Activated naive CD8-positive, alpha-beta T cell treated with anti-CD3 and anti-CD28 coated beads, Interleukin-2, amount 10 ng/mL, durations not matched to agents 7 days and 5 days (primary cell): Measurements from ENCODE around the gene PFDN2. TPM values are rescaled to one million over a fixed set of nuclear protein-coding genes. Genes with fewer than 3 reads are reported as not detected.

Experiments used
- ATAC-seq: fragments of 150-1000 bp; cut with Tn5 transposase; one replicate; pipeline ENCODE4 v1.10.0; 2021; ENCODE audit warnings: low read depth, moderate library complexity
- POLR2A ChIA-PET: fragments of 350-600 bp; sonication (Branson Sonifier 250); formaldehyde crosslinking; loops from one replicate; lab custom pipeline; 2021; ENCODE audit warnings: antibody characterized with exemption; lab: Charles Lee
- DNase-seq: peaks from one replicate; pipeline ENCODE4 v3.0.0; 2021
- H3K27ac Mint-ChIP-seq: one replicate; pipeline ENCODE4 v1.8.0; 2022; ENCODE audit warnings: mild to moderate bottlenecking, mixed read lengths
- H3K27me3 Mint-ChIP-seq: one replicate; pipeline ENCODE4 v1.8.0; 2022; ENCODE audit warnings: mild to moderate bottlenecking, moderate library complexity, mixed read lengths
- H3K36me3 Mint-ChIP-seq: one replicate; pipeline ENCODE4 v1.8.0; 2021; ENCODE audit warnings: mild to moderate bottlenecking, mixed read lengths
- H3K4me1 Mint-ChIP-seq: one replicate; pipeline ENCODE4 v1.8.0; 2021; ENCODE audit warnings: mixed read lengths
- H3K4me3 Mint-ChIP-seq: one replicate; pipeline ENCODE4 v1.8.0; 2022; ENCODE audit warnings: mild to moderate bottlenecking, moderate library complexity, mixed read lengths
- H3K9me3 Mint-ChIP-seq: one replicate; pipeline ENCODE4 v1.8.0; 2021; ENCODE audit warnings: mixed read lengths
- total RNA-seq, 2 experiments: library from RNA; stranded (reverse); gene quantifications; one replicate each; pipeline ENCODE4 v1.2.3, GENCODE V29; 2021

The PFDN2 gene
- total RNA-seq, 2 experiments from 2014 or later, result 54.1 to 62.3 TPM

DNA sequence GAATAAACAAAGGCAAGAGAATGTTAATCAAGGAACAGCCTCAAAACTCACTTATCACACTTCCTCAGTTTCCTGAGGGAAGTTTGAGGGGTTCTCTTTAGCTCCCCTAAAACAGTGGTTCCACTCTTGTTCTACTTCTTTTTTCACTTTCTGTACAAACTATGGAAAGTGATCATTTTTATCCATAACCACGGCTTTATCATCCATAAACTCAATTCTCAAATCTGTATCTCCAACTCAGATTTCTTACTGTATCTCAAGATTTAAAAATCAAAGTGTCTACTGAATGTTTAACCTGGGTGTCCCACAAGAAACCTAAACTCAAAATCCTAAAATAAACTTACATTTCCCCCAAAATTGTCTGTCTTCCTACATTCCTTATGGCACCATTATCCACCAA lies 3.9 kb downstream of the PFDN2 start:
- H3K4me1 Mint-ChIP-seq, result peaks cover 39% of the 10 kb centered on the region
- no peaks in the 10 kb centered on the region for H3K27me3 Mint-ChIP-seq
- POLR2A ChIA-PET, result no interaction called here
- H3K4me3 Mint-ChIP-seq, result no peak overlapping the region
- peaks cover 17% of the 10 kb centered on the region for H3K36me3 Mint-ChIP-seq
- DNase-seq (no peak), ATAC-seq (no peak)
- peak overlapping the region; percentile 33 for H3K27ac Mint-ChIP-seq
- H3K9me3 Mint-ChIP-seq, result no peaks in the 10 kb centered on the region

DNA sequence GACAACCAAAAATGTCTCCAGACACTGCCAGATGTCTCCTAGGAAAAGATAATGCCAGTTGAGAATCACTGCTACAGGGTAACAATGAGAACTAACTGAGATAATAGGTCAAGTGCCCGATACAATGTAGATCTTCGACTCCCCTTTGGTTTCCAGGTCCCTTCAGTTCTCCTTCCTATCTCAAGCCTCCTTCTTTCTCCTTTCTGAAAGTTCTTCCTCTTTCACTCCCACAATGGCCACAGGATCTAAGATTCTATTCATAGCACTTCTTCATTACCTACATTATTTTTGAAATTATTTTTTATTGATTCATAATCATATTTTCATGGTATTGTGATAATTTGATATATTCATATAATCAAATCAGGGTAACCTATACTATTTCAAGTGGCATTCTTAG lies 6.3 kb downstream of the PFDN2 start:
- Mint-ChIP-seq H3K27ac (no peak overlapping the region), H3K36me3 (peaks cover 21% of the 10 kb centered on the region), H3K27me3 (no peaks in the 10 kb centered on the region), H3K4me3 (no peak overlapping the region), H3K9me3 (no peaks in the 10 kb centered on the region), H3K4me1 (peaks cover 34% of the 10 kb centered on the region)
- DNase-seq, result no peak
- POLR2A ChIA-PET, result no interaction called here
- no peak for ATAC-seq

DNA sequence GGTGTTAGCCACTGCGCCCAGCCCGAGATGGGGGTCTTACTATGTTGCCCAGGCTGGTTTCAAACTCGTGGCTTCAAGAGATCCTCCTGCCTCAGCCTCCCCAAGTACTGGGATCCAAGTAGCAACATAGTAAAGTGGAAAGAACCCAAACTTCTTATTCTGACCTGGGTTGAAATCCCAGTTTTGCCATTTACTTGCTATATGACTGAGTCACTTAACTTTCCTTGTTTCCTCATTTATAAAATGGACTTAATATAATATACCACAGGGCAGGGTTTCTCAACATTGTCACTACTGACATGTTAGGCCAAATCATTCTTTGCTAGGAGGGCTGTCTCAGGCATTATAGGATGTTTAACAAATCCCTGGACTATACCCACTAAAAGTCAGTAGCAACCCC lies 6.7 kb downstream of the PFDN2 start:
- peaks cover 21% of the 10 kb centered on the region for H3K36me3 Mint-ChIP-seq
- POLR2A ChIA-PET, result no interaction called here
- no peaks in the 10 kb centered on the region for H3K9me3 Mint-ChIP-seq
- ATAC-seq (no peak), DNase-seq (no peak)
- no peak overlapping the region for H3K4me3 Mint-ChIP-seq
- H3K27ac Mint-ChIP-seq, result no peak overlapping the region
- no peaks in the 10 kb centered on the region for H3K27me3 Mint-ChIP-seq
- H3K4me1 Mint-ChIP-seq, result peaks cover 31% of the 10 kb centered on the region

DNA sequence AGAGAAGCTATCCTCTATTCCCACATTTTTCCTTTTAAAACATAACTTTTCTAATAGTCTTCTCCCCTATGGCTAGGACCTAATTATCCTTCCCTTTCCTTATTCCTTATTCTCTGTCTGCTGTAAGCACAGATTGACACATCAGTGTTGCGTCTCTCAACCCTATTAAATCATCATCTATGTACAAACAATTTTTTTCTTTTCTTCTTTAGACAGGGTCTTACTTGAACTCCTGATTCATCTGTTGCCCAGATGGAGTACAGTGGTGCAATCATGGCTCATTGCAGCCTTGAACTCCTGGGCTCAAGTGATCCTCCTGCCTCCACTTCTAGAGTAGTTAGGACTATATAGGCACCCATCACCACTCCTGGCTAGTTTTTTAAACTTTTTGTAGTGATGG lies 11.4 kb downstream of the PFDN2 start:
- H3K9me3 Mint-ChIP-seq, result no peaks in the 10 kb centered on the region
- H3K36me3 Mint-ChIP-seq, result peaks cover 22% of the 10 kb centered on the region
- no peak for ATAC-seq
- POLR2A ChIA-PET, result interaction anchor here (0.6 to 2.6 kb wide), 2 partner anchors 11 to 95 kb away, joined by 5 to 11 read pairs; partner anchors contain the start of genes NIT1 and PFDN2
- peaks cover 7% of the 10 kb centered on the region for H3K4me1 Mint-ChIP-seq
- no peak overlapping the region for H3K27ac Mint-ChIP-seq
- no peak for DNase-seq
- no peaks in the 10 kb centered on the region for H3K27me3 Mint-ChIP-seq
- H3K4me3 Mint-ChIP-seq, result no peak overlapping the region

DNA sequence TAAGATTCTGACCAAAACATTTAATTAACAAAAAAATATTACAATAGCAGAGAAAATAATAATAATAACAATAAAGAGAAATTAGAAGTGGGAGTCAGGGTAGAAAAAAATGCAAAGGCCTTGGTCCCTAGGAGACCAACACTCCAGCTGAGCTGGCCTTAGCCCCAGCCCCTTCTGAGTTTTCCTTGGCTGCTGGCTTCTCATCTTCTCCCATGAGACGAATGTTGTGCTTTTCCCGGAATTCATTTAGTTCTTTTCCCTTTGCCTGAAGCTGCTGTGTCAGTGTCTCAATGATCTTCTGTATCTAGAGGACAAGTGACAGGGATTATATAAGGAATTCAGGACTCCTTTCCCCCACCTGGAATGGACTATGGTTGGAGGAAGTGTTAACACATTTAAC lies 17.3 kb downstream of the PFDN2 start:
- POLR2A ChIA-PET, result interaction anchor here (0.6 to 7.0 kb wide), 3 partner anchors 17 to 61 kb away, joined by 3 to 118 read pairs (median 9); partner anchors contain the start of genes ARHGAP30, NIT1 and PFDN2
- Mint-ChIP-seq H3K9me3 (no peaks in the 10 kb centered on the region), H3K27me3 (no peaks in the 10 kb centered on the region), H3K4me3 (no peak overlapping the region), H3K27ac (no peak overlapping the region), H3K4me1 (peaks cover 19% of the 10 kb centered on the region), H3K36me3 (peaks cover 5% of the 10 kb centered on the region)
- DNase-seq (no peak), ATAC-seq (no peak)

DNA sequence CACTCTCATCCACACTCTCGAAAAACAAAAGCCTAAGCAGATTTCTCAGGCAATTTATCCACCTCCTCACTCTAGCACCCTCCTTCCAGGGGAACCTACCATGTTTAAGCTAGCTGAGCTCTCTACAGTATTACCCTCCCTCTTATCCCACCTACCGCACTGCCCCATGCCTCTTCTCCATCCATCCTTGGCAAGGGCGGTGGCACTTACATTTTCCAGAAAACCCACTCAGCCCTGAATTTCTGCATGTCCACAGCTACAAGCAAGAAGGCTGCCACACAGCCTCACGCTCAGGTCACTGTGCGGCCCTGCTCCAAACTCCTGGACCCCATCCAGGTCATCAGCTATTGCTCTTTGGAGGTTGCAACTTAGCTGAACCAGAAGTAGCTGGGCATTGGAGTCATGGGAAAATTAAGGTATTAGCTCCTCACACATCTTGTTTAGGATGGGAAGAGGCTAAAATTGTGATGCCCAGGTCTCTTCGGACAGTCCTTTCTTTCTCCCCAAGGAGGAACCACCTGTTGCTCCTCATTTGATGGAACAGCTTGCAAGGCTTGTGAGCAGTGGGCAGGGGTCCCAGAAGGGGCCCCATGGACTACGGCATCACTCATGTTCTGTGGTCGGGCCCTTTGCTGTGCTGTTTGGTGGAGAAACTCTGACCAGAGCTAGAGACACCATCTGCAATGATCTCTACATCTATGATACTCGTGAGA lies 18.6 kb downstream of the PFDN2 start:
- peak; percentile 17 for DNase-seq
- ATAC-seq, result no peak
- H3K27me3 Mint-ChIP-seq, result no peaks in the 10 kb centered on the region
- peak overlapping the region; percentile 70 for H3K27ac Mint-ChIP-seq
- peak overlapping the region; percentile 77 for H3K4me3 Mint-ChIP-seq
- POLR2A ChIA-PET, result interaction anchor here (1.4 to 7.0 kb wide), 7 partner anchors 18 to 102 kb away, joined by 3 to 118 read pairs (median 8); partner anchors contain the start of genes ARHGAP30, DEDD, NIT1 and PFDN2
- no peaks in the 10 kb centered on the region for H3K9me3 Mint-ChIP-seq
- H3K4me1 Mint-ChIP-seq, result peaks cover 20% of the 10 kb centered on the region
- H3K36me3 Mint-ChIP-seq, result peaks cover 3% of the 10 kb centered on the region

DNA sequence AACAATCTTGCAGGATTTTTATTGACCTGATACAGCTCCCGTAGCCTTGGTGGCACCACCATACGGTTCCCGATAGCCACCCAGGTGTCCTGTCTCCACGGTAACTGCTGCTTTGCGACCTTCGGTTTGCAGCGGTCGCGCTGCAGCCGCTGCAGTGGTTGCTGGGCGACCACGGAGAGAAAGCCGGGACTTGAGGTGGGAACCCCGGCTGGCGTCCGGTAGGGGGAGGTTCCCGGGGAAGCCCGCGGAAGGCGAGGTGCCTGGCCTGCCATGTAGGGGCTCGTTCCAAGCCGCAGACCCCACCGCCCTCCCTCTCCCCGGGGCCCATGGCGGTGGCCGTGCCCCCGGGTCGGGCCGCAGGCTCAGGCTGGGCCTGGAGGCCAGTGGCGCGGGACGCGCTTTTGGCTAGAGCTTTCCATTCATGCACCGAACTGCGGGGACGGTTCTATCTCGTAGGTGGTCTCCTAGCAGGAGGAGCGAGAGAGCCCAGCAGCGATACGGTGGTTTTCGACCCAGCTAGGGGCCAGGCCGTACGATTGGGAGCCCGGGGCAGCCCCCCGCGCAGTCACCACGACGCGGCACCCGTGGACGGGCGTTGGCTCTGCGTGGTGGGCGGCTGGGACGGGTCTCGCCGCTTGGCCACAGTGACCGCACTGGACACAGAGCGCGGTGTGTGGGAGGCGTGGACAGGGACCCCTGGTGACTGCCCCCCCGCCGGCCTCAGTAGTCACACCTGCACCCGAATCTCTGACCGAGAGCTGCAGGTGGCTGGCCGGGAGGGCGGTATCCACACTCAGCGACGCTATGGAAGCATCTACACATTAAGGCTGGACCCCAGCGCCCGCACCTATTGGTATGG lies 19.4 kb downstream of the PFDN2 start, which contains the start of gene KLHDC9:
Gene KLHDC9, plus strand, starts transcription at position 152 of the 859 bp plus-strand sequence. Its CDS starts 175 bp downstream, at position 327.
- H3K36me3 Mint-ChIP-seq, result peaks cover 1% of the 10 kb centered on the region
- DNase-seq, result peak; percentile 82
- POLR2A ChIA-PET, result interaction anchor here (0.6 to 7.0 kb wide), 17 partner anchors 19 to 350 kb away, joined by 3 to 118 read pairs (median 5); partner anchors contain the start of genes ARHGAP30, DEDD, F11R and NIT1
- H3K4me3 Mint-ChIP-seq, result peak within 1 kb of the TSS; percentile 94
- peak within 1 kb of the TSS; percentile 90 for H3K27ac Mint-ChIP-seq
- peaks cover 21% of the 10 kb centered on the region for H3K4me1 Mint-ChIP-seq
- no peaks in the 10 kb centered on the region for H3K9me3 Mint-ChIP-seq
- no peaks in the 10 kb centered on the region for H3K27me3 Mint-ChIP-seq
- peak; percentile 84 for ATAC-seq

DNA sequence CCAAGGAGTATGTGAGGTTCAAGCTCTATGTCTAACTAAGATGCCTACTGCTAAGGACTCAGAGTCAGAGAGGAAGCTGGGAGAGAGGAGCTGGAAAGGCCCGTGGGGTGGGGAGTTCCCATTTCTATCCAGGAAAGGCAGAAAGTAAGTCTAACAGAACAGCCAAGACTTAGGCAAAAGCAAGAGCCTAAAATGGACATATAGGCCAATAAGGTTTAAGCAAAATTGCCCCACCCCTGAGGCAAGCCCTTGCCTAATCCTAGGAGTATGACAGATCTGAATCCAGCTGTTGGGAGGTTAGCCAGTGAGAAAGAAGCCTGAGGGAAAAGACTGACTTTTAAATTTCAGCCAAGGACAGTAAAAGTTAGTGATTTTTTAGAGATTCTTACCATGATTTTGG lies 21.3 kb downstream of the PFDN2 start:
- Mint-ChIP-seq H3K27ac (no peak overlapping the region), H3K4me1 (peaks cover 36% of the 10 kb centered on the region), H3K27me3 (no peaks in the 10 kb centered on the region), H3K9me3 (no peaks in the 10 kb centered on the region), H3K4me3 (no peak overlapping the region), H3K36me3 (no peaks in the 10 kb centered on the region)
- DNase-seq (peak; percentile 14), ATAC-seq (no peak)
- POLR2A ChIA-PET, result interaction anchor here (1.0 to 7.0 kb wide), 6 partner anchors 28 to 99 kb away, joined by 3 to 118 read pairs (median 6); partner anchors contain the start of genes ARHGAP30, F11R and USF1

DNA sequence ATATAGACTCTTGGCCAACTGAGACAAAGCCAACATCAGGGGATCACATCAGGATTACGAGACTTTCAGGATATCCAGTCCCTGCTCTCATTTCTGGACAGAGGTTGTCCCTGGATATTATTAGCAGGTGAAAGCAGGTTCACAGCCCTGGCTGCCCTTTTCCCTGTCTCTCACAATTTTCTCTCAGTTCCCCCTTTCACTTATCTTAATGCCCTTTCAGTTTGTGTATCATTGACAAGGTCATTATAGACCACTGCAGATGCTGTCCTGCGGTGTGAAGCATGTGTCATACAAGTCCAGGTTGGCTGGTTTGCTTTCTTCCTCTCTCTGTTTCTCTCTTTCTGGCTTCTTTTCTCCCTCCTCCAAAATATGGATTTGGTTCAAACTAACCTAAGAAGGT lies 21.8 kb downstream of the PFDN2 start:
- Mint-ChIP-seq H3K4me1 (peaks cover 37% of the 10 kb centered on the region), H3K27me3 (no peaks in the 10 kb centered on the region), H3K27ac (no peak overlapping the region), H3K9me3 (no peaks in the 10 kb centered on the region), H3K36me3 (no peaks in the 10 kb centered on the region), H3K4me3 (no peak overlapping the region)
- DNase-seq (peak; percentile 3), ATAC-seq (no peak)
- POLR2A ChIA-PET, result interaction anchor here (7.0 kb wide), 1 partner anchor 27 kb away, joined by 118 read pairs; the partner anchor contains the start of gene ARHGAP30

DNA sequence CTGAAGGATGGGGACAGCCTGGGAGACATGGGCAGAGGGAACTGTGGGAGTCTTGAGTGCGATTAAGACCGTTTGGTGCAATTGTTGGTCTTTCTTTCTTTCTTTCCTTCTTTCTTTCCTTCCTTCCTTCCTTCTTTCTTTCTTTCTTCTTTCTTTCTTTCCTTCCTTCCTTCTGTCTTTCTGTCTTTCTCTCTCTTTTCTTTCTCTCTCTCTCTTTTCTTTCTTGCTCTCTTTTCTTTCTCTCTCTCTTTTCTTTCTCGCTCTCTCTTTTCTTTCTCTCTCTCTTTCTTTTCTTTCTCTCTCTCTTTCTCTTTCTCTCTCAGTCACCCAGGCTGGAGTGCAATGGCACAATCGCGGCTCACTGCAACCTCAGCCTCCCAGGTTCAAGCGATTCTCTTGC lies 22.6 kb downstream of the PFDN2 start:
- Mint-ChIP-seq H3K36me3 (no peaks in the 10 kb centered on the region), H3K4me1 (peaks cover 45% of the 10 kb centered on the region), H3K27ac (no peak overlapping the region), H3K9me3 (no peaks in the 10 kb centered on the region), H3K4me3 (no peak overlapping the region), H3K27me3 (no peaks in the 10 kb centered on the region)
- DNase-seq (no peak), ATAC-seq (no peak)
- POLR2A ChIA-PET, result interaction anchor here (7.0 kb wide), 1 partner anchor 26 kb away, joined by 118 read pairs; the partner anchor contains the start of gene ARHGAP30

DNA sequence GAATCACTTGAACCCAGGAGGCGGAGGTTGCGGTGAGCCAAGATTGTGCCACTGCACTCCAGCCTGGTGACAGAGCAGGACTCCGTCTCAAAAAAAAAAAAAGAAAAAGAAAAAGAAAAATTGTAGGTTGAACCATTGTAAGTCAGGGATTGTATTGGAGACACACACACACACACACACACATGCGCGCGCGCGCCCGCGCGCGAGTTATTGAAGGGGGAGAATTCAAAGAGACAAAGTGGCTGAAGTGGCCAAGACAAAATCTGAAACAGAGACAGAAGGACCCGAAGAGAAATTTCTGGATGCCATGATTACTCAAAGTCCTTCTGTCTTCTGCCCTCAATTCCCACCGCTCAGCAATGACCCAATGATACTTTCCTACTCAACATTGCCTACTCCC lies 23.4 kb downstream of the PFDN2 start:
- no peaks in the 10 kb centered on the region for H3K9me3 Mint-ChIP-seq
- no peak overlapping the region for H3K27ac Mint-ChIP-seq
- H3K27me3 Mint-ChIP-seq, result no peaks in the 10 kb centered on the region
- POLR2A ChIA-PET, result interaction anchor here (0.7 to 7.0 kb wide), 2 partner anchors 20 to 25 kb away, joined by 3 to 118 read pairs; partner anchors contain the start of gene ARHGAP30
- H3K4me3 Mint-ChIP-seq, result no peak overlapping the region
- ATAC-seq (no peak), DNase-seq (peak; percentile 19)
- H3K4me1 Mint-ChIP-seq, result peaks cover 45% of the 10 kb centered on the region
- no peaks in the 10 kb centered on the region for H3K36me3 Mint-ChIP-seq

DNA sequence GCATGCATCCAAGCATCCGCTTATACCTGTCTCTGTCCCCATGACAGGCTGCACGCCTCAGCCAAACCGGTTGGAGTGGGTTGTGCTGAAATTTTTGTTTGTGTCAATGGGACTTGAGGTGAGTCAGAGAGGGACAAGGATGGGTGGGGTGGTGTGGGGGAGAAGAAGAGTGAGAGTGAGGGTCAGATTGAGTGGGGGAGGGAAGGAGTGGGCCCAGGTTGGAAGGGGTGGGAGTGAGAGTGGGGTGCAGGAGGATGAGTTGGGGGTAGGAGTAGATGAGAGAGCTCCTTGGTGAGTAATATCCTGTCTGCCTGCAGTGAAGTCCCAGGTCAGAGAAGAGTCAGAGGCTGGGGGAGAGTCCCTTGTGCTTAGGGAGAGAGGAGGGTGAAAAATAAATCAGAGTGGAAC lies 25.2 kb downstream of the PFDN2 start:
- Mint-ChIP-seq H3K27me3 (no peaks in the 10 kb centered on the region), H3K9me3 (no peaks in the 10 kb centered on the region), H3K4me3 (no peak overlapping the region), H3K36me3 (no peaks in the 10 kb centered on the region), H3K27ac (peak overlapping the region; percentile 41), H3K4me1 (peaks cover 41% of the 10 kb centered on the region)
- POLR2A ChIA-PET, result interaction anchor here (0.5 to 1.0 kb wide), 4 partner anchors 21 to 32 kb away, joined by 3 to 5 read pairs (median 4); partner anchors contain the start of gene ARHGAP30
- peak; percentile 80 for ATAC-seq
- peak; percentile 28 for DNase-seq
